ENCODE measurements around the gene MCUB. TPM values are rescaled to one million over a fixed set of nuclear protein-coding genes. Genes with fewer than 3 reads are reported as not detected.

MCUB gene
- total and polyA plus RNA-seq, 7 donors = 4.2 to 18.0 (median 8.2) TPM

DNA sequence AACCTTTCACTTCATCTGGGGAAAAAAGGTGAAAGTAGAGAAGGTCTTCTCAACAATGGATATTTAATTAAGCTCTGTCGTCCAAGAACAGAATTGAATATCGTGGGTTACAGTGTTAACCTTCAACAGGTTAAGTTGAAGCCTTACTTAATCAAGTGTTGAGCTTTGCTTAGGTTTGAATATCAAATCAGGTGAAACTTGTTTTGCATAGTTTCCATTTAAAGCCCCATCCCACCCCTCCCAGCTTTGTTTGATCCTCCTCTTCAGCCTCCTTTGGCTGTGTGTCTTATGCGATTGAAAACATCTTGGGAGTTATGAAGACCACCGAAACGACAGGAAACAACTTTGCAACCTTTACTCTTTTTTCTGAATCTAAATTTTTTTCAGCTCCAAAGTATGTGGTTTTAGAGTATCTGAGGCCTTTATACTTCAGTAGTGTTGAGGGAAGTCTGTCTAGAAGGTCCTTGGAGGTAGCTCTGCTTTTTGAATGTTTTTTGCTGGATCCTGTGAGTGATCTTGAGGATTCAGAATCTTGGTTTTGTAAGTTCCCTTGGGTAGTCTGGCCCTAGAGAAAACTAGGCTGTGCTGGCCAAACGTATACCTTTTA is 39.1 kb downstream of the MCUB start:
- no peak for TF ChIP-seq EP300 (IDR thresholded peaks at IDR 0.05)
- TF ChIP-seq POLR2A (IDR thresholded peaks at IDR 0.05) = no peak
- no peak for TF ChIP-seq CTCF (IDR thresholded peaks at IDR 0.05)
- no peak for TF ChIP-seq POLR2AphosphoS5 (IDR thresholded peaks at IDR 0.05)
- Histone ChIP-seq H3K27me3 (no peaks in the 10 kb centered on the region), H3K36me3 (no peaks in the 10 kb centered on the region), H3K9me3 (no peaks in the 10 kb centered on the region), H3K4me1 (no peaks in the 10 kb centered on the region), H3K27ac (no peak overlapping the region), H3K4me3 (no peak overlapping the region)
- intact Hi-C loops (cut with DNase I) = no loop called here
- no peak for DNase-seq
- 78 to 93% methylated on average over 6 of the region's 6 CpGs for WGBS, 2 donors

- H3K4me1 ChIP-seq = no peaks in the 10 kb centered on the region
- no peak overlapping the region for H3K4me3 ChIP-seq
- DNase-seq = no peak
- H3K36me3 ChIP-seq = no peaks in the 10 kb centered on the region
- intact Hi-C loops (cut with DNase I) = no loop called here
- no peaks in the 10 kb centered on the region for H3K27me3 ChIP-seq
- WGBS, 2 donors = 95 to 96% methylated on average over 3 of the region's 3 CpGs
- H3K9me3 ChIP-seq = no peaks in the 10 kb centered on the region
- TF ChIP-seq CTCF (IDR thresholded peaks at IDR 0.05) (no peak), POLR2AphosphoS5 (IDR thresholded peaks at IDR 0.05) (no peak), EP300 (IDR thresholded peaks at IDR 0.05) (no peak), POLR2A (IDR thresholded peaks at IDR 0.05) (no peak)
- no peak overlapping the region for H3K27ac ChIP-seq
Observed at GRCh38 chr4:109600431-109600830, 40.4 kb downstream of the MCUB start.

- intact Hi-C loops (cut with DNase I) = no loop called here
- no peak overlapping the region for H3K27ac ChIP-seq
- DNase-seq = no peak
- H3K9me3 ChIP-seq = no peaks in the 10 kb centered on the region
- TF ChIP-seq CTCF (IDR thresholded peaks at IDR 0.05) = no peak
- TF ChIP-seq EP300 (IDR thresholded peaks at IDR 0.05) = no peak
- TF ChIP-seq POLR2AphosphoS5 (IDR thresholded peaks at IDR 0.05) = no peak
- no peak for TF ChIP-seq POLR2A (IDR thresholded peaks at IDR 0.05)
- H3K27me3 ChIP-seq = no peaks in the 10 kb centered on the region
- no peaks in the 10 kb centered on the region for H3K36me3 ChIP-seq
- no peak overlapping the region for H3K4me3 ChIP-seq
- 89 to 93% methylated on average over 2 of the region's 2 CpGs for WGBS, 2 donors
- no peaks in the 10 kb centered on the region for H3K4me1 ChIP-seq
Observed at GRCh38 chr4:109601336-109601735, 41.3 kb downstream of the MCUB start.

DNA sequence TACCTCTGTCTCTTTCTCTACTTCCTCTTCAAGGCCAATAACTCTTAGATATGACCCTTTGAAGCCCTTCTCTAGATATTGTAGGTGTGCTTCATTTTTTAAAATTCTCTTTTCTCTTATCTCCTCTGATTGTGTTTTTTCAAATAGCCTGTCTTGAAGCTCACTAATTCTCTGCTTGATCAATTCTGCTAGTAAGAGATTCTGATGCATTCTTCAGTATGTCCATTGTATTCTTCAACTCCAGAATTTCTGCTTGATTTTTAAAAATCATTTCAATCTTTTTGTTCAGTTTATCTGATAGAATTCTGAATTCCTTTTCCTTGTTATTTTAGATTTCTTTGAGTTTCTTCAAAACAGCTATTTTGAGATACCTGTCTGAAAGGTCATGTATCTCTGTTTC is 47.9 kb downstream of the MCUB start:
- DNase-seq = no peak
- Histone ChIP-seq H3K27me3 (no peaks in the 10 kb centered on the region), H3K4me3 (no peak overlapping the region), H3K36me3 (no peaks in the 10 kb centered on the region), H3K9me3 (no peaks in the 10 kb centered on the region), H3K27ac (no peak overlapping the region), H3K4me1 (no peaks in the 10 kb centered on the region)
- intact Hi-C loops (cut with DNase I) = no loop called here
- TF ChIP-seq CTCF (IDR thresholded peaks at IDR 0.05) (no peak), POLR2AphosphoS5 (IDR thresholded peaks at IDR 0.05) (no peak), POLR2A (IDR thresholded peaks at IDR 0.05) (no peak), EP300 (IDR thresholded peaks at IDR 0.05) (no peak)

- TF ChIP-seq CTCF (IDR thresholded peaks at IDR 0.05) (no peak), POLR2AphosphoS5 (IDR thresholded peaks at IDR 0.05) (no peak), POLR2A (IDR thresholded peaks at IDR 0.05) (no peak), EP300 (IDR thresholded peaks at IDR 0.05) (no peak)
- Histone ChIP-seq H3K36me3 (no peaks in the 10 kb centered on the region), H3K4me1 (no peaks in the 10 kb centered on the region), H3K4me3 (no peak overlapping the region), H3K27ac (no peak overlapping the region), H3K27me3 (no peaks in the 10 kb centered on the region), H3K9me3 (no peaks in the 10 kb centered on the region)
- no peak for DNase-seq
- intact Hi-C loops (cut with DNase I) = no loop called here
- 95 to 97% methylated on average over 1 of the region's 1 CpG for WGBS, 2 donors
Observed at GRCh38 chr4:109608879-109609278, 48.8 kb downstream of the MCUB start.
